Left lung (tissue), 10 donors: ENCODE measurements around the gene ZBTB42. TPM values are rescaled to one million over a fixed set of nuclear protein-coding genes. Genes with fewer than 3 reads are reported as not detected.
A peak's percentile ranks its signal among the peaks of the same experiment; 100 is the strongest.
"Not testable (repeated sequence)": the region's sequence is repeated elsewhere in the genome, so short reads cannot be mapped to it uniquely, and the experiment has no call there.

Source experiments
- ATAC-seq: fragments of 200-7000 bp; cut with Tn5 transposase; one replicate; pipeline ENCODE4 v1.9.1; 2020; ENCODE audit warnings: moderate library complexity
- DNase-seq, 4 donors: peaks; one replicate each; pipeline ENCODE4 v3.0.0-alpha.2; 2013 to 2020
- H3K27ac ChIP-seq, 2 donors: fragments of 200-600 bp; sonication (generic) in 1 of 2; one replicate each; pipeline versions ENCODE4 v1.5.0 to v1.8.0; 2020 to 2021
- H3K27me3 ChIP-seq, 2 donors: fragments of 200-600 bp; sonication (generic) in 1 of 2; one replicate each; pipeline versions ENCODE4 v1.5.0 to v1.8.0; 2020 to 2021
- H3K36me3 ChIP-seq, 2 donors: fragments of 200-600 bp; sonication (generic) in 1 of 2; one replicate each; pipeline versions ENCODE4 v1.5.0 to v1.8.0; 2020 to 2021
- H3K4me1 ChIP-seq, 2 donors: fragments of 200-600 bp; one replicate each; pipeline ENCODE4 v1.8.0; 2021
- H3K4me3 ChIP-seq, 2 donors: fragments of 200-600 bp; sonication (generic) in 1 of 2; one replicate each; pipeline versions ENCODE4 v1.5.0 to v1.8.0; 2020 to 2021; ENCODE audit warnings: mild to moderate bottlenecking in 1 of 2
- H3K9me3 ChIP-seq, 2 donors: fragments of 200-600 bp; sonication (generic) in 1 of 2; one replicate each; pipeline versions ENCODE4 v1.5.0 to v1.8.0; 2020 to 2021
- intact Hi-C, 2 donors: fragments of 100-400 bp; cut with DNase I; formaldehyde crosslinking; loops; one replicate each; pipeline versions ENCODE4 v1.11.2 to v1.14.2; 2022
- polyA plus RNA-seq, 6 donors: library from polyadenylated mRNA; unstranded; fragments of 120-200 nt; gene quantifications; one replicate each; pipeline ENCODE4 v1.2.1, GENCODE V29; 2013; ENCODE audit not compliant: insufficient read length in 6 of 6
- total RNA-seq, 2 donors: library from RNA; stranded (reverse); fragmentation: NEBNext Ultra II Directional; extraction: Animal tissue kit (Norgen Biotek cat#: 25700); gene quantifications; one replicate each; pipeline ENCODE4 v1.2.1, GENCODE V29; 2021
- TF ChIP-seq, protein P1 (sequence below), 2 donors: fragments of 200-600 bp; sonication (generic) in 1 of 2; IDR thresholded peaks; one replicate each; pipeline versions ENCODE4 v1.5.0 to v1.8.0; 2021; ENCODE audit warnings: antibody characterized with exemption in 2 of 2
- donor health status: DM: no; HTN: yes; CAD: no.
- donor health status: DM: no; HTN: no; CAD: no.

The ZBTB42 gene
- total and polyA plus RNA-seq, 8 donors: 5.8 to 12.1 (median 9.3) TPM

GRCh38 chr14:104808456-104808855, 7.6 kb downstream of the ZBTB42 start:
- ATAC-seq (no peak), DNase-seq (peak in 1 of 4 donors; percentile 55)
- intact Hi-C loops: no loop called here
- TF ChIP-seq, protein P1, sequence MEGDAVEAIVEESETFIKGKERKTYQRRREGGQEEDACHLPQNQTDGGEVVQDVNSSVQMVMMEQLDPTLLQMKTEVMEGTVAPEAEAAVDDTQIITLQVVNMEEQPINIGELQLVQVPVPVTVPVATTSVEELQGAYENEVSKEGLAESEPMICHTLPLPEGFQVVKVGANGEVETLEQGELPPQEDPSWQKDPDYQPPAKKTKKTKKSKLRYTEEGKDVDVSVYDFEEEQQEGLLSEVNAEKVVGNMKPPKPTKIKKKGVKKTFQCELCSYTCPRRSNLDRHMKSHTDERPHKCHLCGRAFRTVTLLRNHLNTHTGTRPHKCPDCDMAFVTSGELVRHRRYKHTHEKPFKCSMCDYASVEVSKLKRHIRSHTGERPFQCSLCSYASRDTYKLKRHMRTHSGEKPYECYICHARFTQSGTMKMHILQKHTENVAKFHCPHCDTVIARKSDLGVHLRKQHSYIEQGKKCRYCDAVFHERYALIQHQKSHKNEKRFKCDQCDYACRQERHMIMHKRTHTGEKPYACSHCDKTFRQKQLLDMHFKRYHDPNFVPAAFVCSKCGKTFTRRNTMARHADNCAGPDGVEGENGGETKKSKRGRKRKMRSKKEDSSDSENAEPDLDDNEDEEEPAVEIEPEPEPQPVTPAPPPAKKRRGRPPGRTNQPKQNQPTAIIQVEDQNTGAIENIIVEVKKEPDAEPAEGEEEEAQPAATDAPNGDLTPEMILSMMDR (IDR thresholded peaks at IDR 0.05): no peak
- Histone ChIP-seq H3K27me3 (no peaks in the 10 kb centered on the region), H3K4me1 (peaks cover 0 to 18% of the 10 kb centered on the region in 2 donors), H3K27ac (no peak overlapping the region), H3K9me3 (no peaks in the 10 kb centered on the region), H3K36me3 (peaks cover 0 to 5% of the 10 kb centered on the region in 2 donors), H3K4me3 (no peak overlapping the region)

- no peak overlapping the region for H3K27ac ChIP-seq
- TF ChIP-seq, protein P1 (IDR thresholded peaks at IDR 0.05): no peak
- H3K36me3 ChIP-seq: peaks cover 0 to 5% of the 10 kb centered on the region in 2 donors
- H3K4me1 ChIP-seq: peaks cover 10 to 21% of the 10 kb centered on the region in 2 donors
- H3K4me3 ChIP-seq: no peak overlapping the region
- H3K9me3 ChIP-seq: no peaks in the 10 kb centered on the region
- DNase-seq (peak in 1 of 4 donors; percentile 41), ATAC-seq (no peak)
- intact Hi-C loops: no loop called here
- no peaks in the 10 kb centered on the region for H3K27me3 ChIP-seq
These were observed 9.4 kb downstream of the ZBTB42 start for GRCh38 chr14:104810316-104810715.

DNA sequence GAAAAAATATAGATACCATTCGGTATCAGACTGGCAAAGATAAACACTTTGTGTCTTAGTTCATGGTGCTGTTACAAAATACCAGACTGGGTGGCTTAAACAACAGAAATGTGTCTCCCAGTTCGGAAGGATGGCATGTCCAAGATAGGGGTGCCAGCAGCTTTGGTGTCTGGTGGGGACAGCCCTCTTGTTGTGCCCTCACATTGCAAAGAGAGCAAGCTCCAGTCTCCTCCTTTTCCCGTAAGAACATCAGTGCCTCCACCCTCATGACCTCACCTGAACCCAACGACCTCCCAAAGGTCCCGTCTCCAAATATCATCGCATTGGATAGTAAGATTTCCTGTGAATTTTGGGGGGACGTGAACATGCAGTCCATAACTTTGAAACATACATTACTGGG, 12.4 kb downstream of the ZBTB42 start:
- Histone ChIP-seq H3K27ac (no peak overlapping the region), H3K4me3 (no peak overlapping the region), H3K36me3 (peaks cover 0 to 5% of the 10 kb centered on the region in 2 donors), H3K4me1 (peaks cover 18 to 36% of the 10 kb centered on the region in 2 donors), H3K9me3 (no peaks in the 10 kb centered on the region), H3K27me3 (no peaks in the 10 kb centered on the region)
- intact Hi-C loops: no loop called here
- DNase-seq: no peak
- TF ChIP-seq, protein P1 (IDR thresholded peaks at IDR 0.05): no peak
- ATAC-seq: no peak

DNA sequence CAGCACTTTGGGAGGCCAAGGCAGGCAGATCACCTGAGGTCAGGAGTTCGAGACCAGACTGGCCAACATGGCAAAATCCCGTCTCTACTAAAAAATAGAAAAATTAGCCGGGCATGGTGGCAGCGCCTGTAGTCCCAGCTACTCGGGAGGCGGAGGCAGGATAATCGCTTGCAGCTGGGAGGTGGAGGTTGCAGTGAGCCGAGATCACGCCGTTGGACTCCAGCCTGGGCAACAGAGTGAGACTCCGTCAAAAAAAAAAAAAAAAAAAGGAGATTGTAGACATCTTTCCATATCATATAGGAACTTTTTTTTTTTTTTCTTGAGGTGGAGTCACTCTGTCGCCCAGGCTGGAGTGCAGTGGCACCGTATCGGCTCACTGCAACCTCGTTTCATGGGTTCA, 13.8 kb downstream of the ZBTB42 start:
- H3K36me3 ChIP-seq, H3K9me3 ChIP-seq, intact Hi-C loops, ATAC-seq, H3K27me3 ChIP-seq: not testable (repeated sequence)
- peak overlapping the region in 1 of 2 donors; percentile 97 for H3K4me3 ChIP-seq
- DNase-seq: peak in 1 of 4 donors; percentile 50
- H3K27ac ChIP-seq: peak overlapping the region in 1 of 2 donors; percentile 88
- peaks cover 18 to 36% of the 10 kb centered on the region in 2 donors for H3K4me1 ChIP-seq

DNA sequence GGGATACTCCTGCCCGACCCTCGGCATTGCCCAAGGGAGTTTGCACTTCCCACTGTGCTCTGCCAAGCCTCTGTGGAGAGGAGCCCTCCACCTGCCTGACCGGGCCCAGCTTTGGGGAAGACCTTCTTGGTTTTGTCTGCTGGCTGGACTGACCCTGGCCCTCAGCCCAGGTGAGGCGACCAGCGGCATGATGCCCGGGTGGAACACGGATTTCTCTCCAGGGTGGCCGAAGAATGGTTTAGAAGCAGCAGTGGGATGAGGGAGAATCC, 15.6 kb downstream of the ZBTB42 start:
- peaks cover 0 to under 1% of the 10 kb centered on the region in 2 donors for H3K36me3 ChIP-seq
- intact Hi-C loops: no loop called here
- TF ChIP-seq, protein P1 (IDR thresholded peaks at IDR 0.05): no peak
- H3K9me3 ChIP-seq: no peaks in the 10 kb centered on the region
- peak overlapping the region; percentile 71 to 97 for H3K4me3 ChIP-seq
- DNase-seq (no peak), ATAC-seq (peak; percentile 8)
- peaks cover 18 to 36% of the 10 kb centered on the region in 2 donors for H3K4me1 ChIP-seq
- peak overlapping the region; percentile 88 to 93 for H3K27ac ChIP-seq
- H3K27me3 ChIP-seq: no peaks in the 10 kb centered on the region
